GM19193 (cell line): Measurements from ENCODE around the gene LSM14A.

Source experiments
- POLR2A ChIP-seq: IDR thresholded peaks from 4 replicates; pipeline ENCODE4 v1.6.1; 2011; ENCODE audit not compliant: insufficient read depth, insufficient read length; ENCODE audit errors: extremely low read depth

LSM14A gene

DNA sequence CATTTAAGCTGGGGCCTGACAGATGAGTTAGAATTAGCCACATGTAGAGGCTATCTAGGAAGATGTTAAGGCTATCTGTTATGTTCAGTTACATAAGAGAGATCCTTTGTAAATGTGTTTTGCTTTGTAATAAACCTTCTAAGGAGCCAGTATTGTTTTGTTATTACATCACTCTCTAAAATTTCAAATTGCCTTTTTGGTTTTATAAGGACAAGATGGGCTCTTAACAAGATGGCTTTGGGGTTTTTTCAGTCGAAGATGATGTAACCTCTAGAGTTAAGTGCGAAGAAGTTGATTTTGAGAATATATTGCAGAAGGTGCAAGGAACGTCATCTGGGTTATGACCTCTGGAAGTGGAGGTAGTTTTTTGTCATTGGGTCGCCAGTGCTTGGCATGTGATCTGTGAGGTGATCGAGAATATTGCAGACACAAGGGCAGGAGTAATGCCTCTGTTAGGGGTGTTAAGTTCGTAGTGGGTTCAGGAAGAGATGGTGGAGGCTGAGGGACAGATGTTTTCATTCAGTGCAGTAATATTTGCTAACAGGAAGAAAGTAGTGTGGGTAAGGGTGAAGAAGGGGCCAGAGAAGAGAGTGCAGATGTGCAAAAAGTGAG is 12.7 kb downstream of the LSM14A start:
- TF ChIP-seq POLR2A: no peak

- TF ChIP-seq POLR2A: no peak
These were observed 13.9 kb downstream of the LSM14A start for GRCh38 chr19:34186205-34186604.

DNA sequence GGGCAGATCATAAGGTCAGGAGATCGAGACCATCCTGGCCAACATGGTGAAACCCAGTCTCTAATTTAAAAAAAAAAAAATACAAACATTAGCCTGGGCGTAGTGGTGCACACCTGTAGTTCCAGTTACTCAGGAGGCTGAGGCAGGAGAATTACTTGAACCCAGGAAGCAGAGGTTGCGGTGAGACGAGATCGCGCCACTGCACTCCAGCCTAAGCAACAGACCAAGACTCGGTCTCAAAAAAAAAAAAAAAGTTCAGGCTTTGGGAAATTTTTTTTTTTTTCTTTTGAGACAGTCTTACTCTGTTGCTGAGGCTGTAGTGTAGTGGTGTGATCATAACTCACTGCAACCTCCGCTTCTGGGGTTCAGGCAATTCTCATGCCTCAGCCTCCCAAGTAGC is 14.7 kb downstream of the LSM14A start:
- TF ChIP-seq POLR2A: no peak

- TF ChIP-seq POLR2A: no peak
These were observed 16.1 kb downstream of the LSM14A start for GRCh38 chr19:34188408-34188807.

- TF ChIP-seq POLR2A: no peak
These were observed 17.1 kb downstream of the LSM14A start for GRCh38 chr19:34189199-34189916.

DNA sequence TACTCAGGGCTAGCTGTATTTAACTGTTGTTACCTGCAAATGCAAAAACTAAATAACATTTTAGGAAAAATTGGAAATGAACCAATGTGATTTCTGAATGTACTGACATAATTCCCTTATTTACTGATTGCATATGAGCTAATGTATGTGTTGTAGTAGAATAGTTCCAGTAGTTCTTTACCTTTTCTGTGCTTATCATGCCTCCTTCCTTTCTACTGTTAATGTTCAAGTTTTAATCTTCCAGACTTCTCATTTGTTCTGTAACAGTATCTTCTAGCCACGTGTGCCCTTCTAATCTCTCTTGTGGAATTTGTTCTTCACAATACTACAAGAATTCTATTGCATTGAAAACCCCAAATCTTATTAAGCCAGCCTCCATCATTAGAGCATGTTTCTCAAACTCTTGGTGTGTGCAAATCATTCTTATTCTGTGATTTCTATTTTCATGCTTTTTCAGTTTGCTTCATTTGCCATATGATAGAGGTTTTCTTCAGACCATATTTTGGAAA is 17.7 kb downstream of the LSM14A start:
- no peak for TF ChIP-seq POLR2A

- no peak for TF ChIP-seq POLR2A
These were observed 19.2 kb downstream of the LSM14A start for GRCh38 chr19:34191355-34191962.

DNA sequence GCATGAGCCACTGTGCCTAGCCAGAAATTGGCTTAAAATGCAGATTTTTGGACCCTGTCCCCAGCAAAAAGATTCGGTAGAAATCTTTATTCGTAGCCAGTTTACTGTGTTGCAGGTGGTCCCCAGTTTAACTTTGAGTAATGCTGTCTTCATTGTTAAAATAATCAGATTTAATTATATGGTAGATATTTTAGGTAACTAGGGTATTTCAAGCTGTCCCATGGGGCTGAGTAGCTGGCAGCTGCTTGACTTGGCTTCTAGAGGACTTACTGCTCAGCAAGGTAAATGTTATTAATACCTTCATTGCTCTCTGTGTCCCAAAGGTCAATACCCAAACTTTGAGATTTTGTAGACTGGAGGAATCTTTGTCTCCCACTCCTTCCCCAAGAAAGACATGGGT is 21.1 kb downstream of the LSM14A start:
- TF ChIP-seq POLR2A: no peak

DNA sequence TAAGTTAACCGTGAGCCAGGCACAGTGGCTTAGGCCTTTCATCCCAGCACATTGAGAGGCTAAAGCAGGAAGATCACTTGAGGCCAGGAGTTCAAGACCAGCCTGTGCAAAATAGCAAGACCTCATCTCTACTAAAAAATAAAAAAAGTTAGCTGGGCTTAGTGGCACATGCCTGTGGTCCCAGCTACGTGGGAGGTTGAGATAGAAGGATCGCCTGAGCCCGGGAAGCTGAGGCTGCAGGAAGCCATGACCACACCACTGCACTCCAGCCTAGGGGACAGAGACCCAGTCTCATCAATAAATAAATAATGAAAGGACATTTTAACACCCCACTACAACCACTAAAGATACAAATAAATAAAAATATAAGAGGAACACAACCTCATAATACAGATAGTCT is 21.6 kb downstream of the LSM14A start:
- TF ChIP-seq POLR2A: no peak

- TF ChIP-seq POLR2A: no peak
These were observed 28.8 kb downstream of the LSM14A start for GRCh38 chr19:34201133-34201532.

GRCh38 chr19:34208291-34208884 is 36.1 kb downstream of the LSM14A start:
- TF ChIP-seq POLR2A: no peak

DNA sequence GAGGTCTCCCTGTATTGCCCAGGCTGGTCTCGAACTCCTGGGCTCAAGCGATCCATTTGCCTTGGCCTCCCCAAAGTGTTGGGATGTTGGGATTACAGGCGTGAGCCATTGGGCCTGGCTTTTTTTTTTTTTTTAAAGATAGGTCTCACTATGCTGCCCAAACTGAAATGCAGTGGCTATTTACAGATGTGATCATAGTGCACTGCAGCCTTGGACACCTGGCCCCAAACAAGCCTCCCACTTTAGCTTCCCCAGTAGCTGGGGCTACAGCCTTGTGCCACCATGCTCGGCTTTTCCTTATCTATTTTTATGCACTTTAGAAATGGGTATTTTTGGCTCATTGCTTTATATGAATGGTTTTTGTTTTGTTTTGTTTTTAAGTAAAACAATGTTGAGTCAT is 37.4 kb downstream of the LSM14A start:
- no peak for TF ChIP-seq POLR2A

DNA sequence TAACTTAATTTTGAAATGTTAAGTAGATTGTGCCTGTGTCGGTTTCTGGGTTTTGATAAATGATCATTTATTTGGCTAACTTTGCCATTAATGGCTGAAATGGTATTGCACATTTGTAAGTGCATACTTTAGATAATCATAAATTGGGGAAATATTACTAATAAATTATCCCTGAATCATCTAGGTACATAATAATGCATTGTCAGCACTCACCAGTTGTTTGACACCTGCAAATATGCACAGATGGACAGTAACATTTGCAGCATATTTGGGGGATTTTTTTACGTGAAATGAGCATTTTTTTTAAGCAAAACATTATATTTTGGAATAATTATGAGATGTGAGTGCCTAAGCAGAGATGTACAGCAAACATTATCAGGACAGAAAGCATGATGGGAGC is 41.0 kb downstream of the LSM14A start:
- TF ChIP-seq POLR2A: no peak

- TF ChIP-seq POLR2A: no peak
These were observed 41.7 kb downstream of the LSM14A start for GRCh38 chr19:34214040-34214439.

DNA sequence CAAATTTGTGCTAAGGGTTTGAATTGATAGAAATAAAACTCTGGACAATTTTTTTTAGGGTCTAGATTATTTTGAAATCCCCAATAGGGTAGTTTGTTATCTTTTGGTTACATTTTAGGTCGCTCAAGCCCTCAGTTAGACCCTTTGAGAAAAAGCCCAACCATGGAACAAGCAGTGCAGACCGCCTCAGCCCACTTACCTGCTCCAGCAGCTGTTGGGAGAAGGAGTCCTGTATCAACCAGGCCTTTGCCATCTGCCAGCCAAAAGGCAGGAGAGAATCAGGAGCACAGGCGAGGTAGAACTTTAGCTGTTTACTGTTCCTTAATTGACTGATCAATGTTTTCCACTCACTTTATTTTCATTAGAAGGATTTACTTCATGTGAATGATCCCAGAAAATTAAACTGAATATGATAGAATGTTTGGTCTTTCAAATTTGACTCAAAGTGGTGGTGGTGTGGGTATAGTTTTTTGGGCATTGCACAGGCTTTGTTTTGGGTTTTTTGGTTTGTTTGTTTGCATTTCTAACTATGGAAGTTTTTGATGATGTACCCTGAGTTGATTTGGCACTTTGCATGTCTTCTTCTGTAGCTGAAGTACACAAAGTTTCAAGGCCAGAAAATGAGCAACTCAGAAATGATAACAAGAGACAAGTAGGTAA is 42.8 kb downstream of the LSM14A start:
- TF ChIP-seq POLR2A: no peak

DNA sequence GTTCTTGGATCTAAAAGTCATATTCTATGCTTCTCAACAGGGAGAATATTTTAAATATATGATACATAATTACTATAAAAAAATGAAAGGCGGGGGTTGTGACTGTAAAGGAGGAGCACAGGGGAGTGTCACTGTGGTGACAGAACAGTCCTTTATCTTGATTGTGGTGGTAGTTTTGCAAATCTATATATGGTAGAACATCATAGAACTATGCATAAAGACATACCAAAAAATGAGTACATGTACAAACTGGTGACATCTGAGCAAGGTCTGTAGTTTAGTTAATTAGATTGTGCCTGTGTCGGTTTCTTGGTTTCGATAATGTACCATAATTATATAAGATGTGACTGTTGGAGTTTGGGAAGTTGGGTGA is 43.3 kb downstream of the LSM14A start:
- TF ChIP-seq POLR2A: no peak
